ENCODE measurements around the gene WNT5B.

GRCh38 chr12:1632702-1633101 is 3.7 kb downstream of the WNT5B start:
- TF ChIP-seq, protein P1, sequence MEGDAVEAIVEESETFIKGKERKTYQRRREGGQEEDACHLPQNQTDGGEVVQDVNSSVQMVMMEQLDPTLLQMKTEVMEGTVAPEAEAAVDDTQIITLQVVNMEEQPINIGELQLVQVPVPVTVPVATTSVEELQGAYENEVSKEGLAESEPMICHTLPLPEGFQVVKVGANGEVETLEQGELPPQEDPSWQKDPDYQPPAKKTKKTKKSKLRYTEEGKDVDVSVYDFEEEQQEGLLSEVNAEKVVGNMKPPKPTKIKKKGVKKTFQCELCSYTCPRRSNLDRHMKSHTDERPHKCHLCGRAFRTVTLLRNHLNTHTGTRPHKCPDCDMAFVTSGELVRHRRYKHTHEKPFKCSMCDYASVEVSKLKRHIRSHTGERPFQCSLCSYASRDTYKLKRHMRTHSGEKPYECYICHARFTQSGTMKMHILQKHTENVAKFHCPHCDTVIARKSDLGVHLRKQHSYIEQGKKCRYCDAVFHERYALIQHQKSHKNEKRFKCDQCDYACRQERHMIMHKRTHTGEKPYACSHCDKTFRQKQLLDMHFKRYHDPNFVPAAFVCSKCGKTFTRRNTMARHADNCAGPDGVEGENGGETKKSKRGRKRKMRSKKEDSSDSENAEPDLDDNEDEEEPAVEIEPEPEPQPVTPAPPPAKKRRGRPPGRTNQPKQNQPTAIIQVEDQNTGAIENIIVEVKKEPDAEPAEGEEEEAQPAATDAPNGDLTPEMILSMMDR (IDR thresholded peaks at IDR 0.05), result no peak
- TF ChIP-seq POLR2A (IDR thresholded peaks at IDR 0.05), result no peak

All from esophagus squamous epithelium (tissue), 4 donors.